ENCODE results near the gene ERFL. TPM values are rescaled to one million over a fixed set of nuclear protein-coding genes. Genes with fewer than 3 reads are reported as not detected.

ERFL gene
- total and polyA plus RNA-seq, 2 of the 4 experiments (the other 2 are of a cell fraction) = not detected

- DNase-seq (no peak), ATAC-seq (ENCODE audit: low read depth) (peak; percentile 64)
- no peaks in the 10 kb centered on the region for H3K36me3 ChIP-seq (ENCODE audit: control insufficient read depth, insufficient read depth, low read length)
- in situ Hi-C loops (cut with MboI; ENCODE audit: low sequenced_read_pairs) (no loop called here), intact Hi-C loops (cut with micrococcal nuclease) (no loop called here), dilution Hi-C loops (cut with HindIII; ENCODE audit: low sequenced_read_pairs, unreplicated experiment) (no loop called here)
- no peaks in the 10 kb centered on the region for H3K9me1 ChIP-seq (ENCODE audit: insufficient read depth, low read length)
- H2AFZ ChIP-seq (replicated peaks; ENCODE audit: low read length, poor library complexity) = peak overlapping the region; percentile 97
- peak overlapping the region; percentile 44; the same call in 1 of the 2 replicates for H4K91ac ChIP-seq (ENCODE audit: insufficient read depth, low read depth, low read length)
- 0 out of 2 replicates have a peak overlapping the region, but pooled peaks have one; percentile 16 for H3K23ac ChIP-seq (ENCODE audit: low read depth, low read length)
- H3K27me3 ChIP-seq (ENCODE audit: control insufficient read depth, insufficient read depth, low read length) = peaks cover 18% of the 10 kb centered on the region
- H2AK9ac ChIP-seq (replicated peaks; ENCODE audit: low read depth, low read length, poor library complexity) = peak overlapping the region; percentile 85
- H2BK15ac ChIP-seq (ENCODE audit: low read depth, low read length) = no peak overlapping the region; the same call in 2 of the 3 replicates
- POLR2A ChIA-PET (ENCODE audit: unreplicated experiment) = no interaction called here
- H3K14ac ChIP-seq (replicated peaks; ENCODE audit: low read depth, low read length) = peak overlapping the region; percentile 60; the same call in 1 of the 2 replicates
- H4K20me1 ChIP-seq (ENCODE audit: insufficient read depth, low read length) = no peaks in the 10 kb centered on the region; the same call in 1 of the 2 replicates
- H3K27ac ChIP-seq (ENCODE audit: insufficient read depth, low read length) = peak overlapping the region; percentile 43; the same call in 1 of the 2 replicates
- no peak overlapping the region for H3K56ac ChIP-seq (ENCODE audit: extremely low read depth, insufficient read depth, low read length)
- peak overlapping the region; percentile 78 to 92 for H4K8ac ChIP-seq (ENCODE audit: low read depth in 2 of 2, low read length in 2 of 2)
- WGBS, 2 experiments (ENCODE audit: extremely low coverage in 2 of 2, insufficient read length in 1 of 2) = 3% methylated on average over 26 of the region's 83 CpGs; no CpG with 5 or more reads in 1 of the 2 experiments
- peak overlapping the region; percentile 66 for H3K18ac ChIP-seq (ENCODE audit: low read depth, low read length)
- H2BK5ac ChIP-seq (ENCODE audit: low read depth, low read length, poor library complexity, severe bottlenecking) = no peak overlapping the region
- BruUV-seq (replicated peaks) = no TSS peak
- H3K79me1 ChIP-seq (ENCODE audit: low read depth in 1 of 2, low read length in 2 of 2) = no peaks in the 10 kb centered on the region
- H3K4me3 ChIP-seq (ENCODE audit: insufficient read depth, low read depth, low read length) = peak overlapping the region; percentile 62
- H3K4ac ChIP-seq (ENCODE audit: low read depth, low read length) = peak overlapping the region; percentile 81
- H3K9me3 ChIP-seq (ENCODE audit: control insufficient read depth, insufficient read depth, low read length) = no peaks in the 10 kb centered on the region
- H4K5ac ChIP-seq (ENCODE audit: low read depth, low read length) = peak overlapping the region; percentile 86
- CTCF ChIA-PET = no interaction called here
- H3K4me2 ChIP-seq (ENCODE audit: low read depth, low read length) = peak overlapping the region; percentile 82
- H2AK5ac ChIP-seq (ENCODE audit: low read depth, low read length) = peak overlapping the region; percentile 33; the same call in 1 of the 2 replicates
- H3K4me1 ChIP-seq (ENCODE audit: control insufficient read depth, insufficient read depth, low read length) = peaks cover 10% of the 10 kb centered on the region
- peak overlapping the region; percentile 83 for H3K9ac ChIP-seq (ENCODE audit: low read depth, low read length)
- peak overlapping the region; percentile 54 for H2BK120ac ChIP-seq (ENCODE audit: low read depth, low read length)
- H2BK20ac ChIP-seq (ENCODE audit: low read depth, low read length) = no peak overlapping the region
- TF ChIP-seq FOS (IDR thresholded peaks at IDR 0.05; ENCODE audit: low read depth, low read length) (no peak), CTCF (conservative IDR thresholded peaks at IDR 0.05; ENCODE audit: low read depth, low read length) (no peak), MAZ (IDR thresholded peaks at IDR 0.05; ENCODE audit: borderline replicate concordance, low read depth, low read length) (no peak; the same call in 1 of the 2 replicates), ELK1 (IDR thresholded peaks at IDR 0.05; ENCODE audit: borderline replicate concordance, low read depth, low read length) (no peak), USF2 (IDR thresholded peaks at IDR 0.05; ENCODE audit: low read depth, low read length) (no peak), MXI1 (IDR thresholded peaks at IDR 0.05; ENCODE audit: borderline replicate concordance, low read depth, low read length) (no peak), MAFK (IDR thresholded peaks at IDR 0.05; ENCODE audit: low read depth, low read length) (no peak), BHLHE40 (IDR thresholded peaks at IDR 0.05; ENCODE audit: low read depth, low read length) (no peak), RFX5 (IDR thresholded peaks at IDR 0.05; ENCODE audit: low read depth, low read length) (no peak), RCOR1 (IDR thresholded peaks at IDR 0.05; ENCODE audit: insufficient replicate concordance, low read length) (no peak), SMC3 (IDR thresholded peaks at IDR 0.05; ENCODE audit: low read depth, low read length) (no peak), NFE2L2 (IDR thresholded peaks at IDR 0.05; ENCODE audit: low read depth, low read length) (no peak), CHD1 (IDR thresholded peaks at IDR 0.05; ENCODE audit: low read depth, low read length) (no peak), POLR2A (IDR thresholded peaks at IDR 0.05; ENCODE audit: low read depth, low read length) (no peak; the same call in 1 of the 2 replicates)
These were observed 11.8 kb upstream of the ERFL start for GRCh38 chr19:41939861-41940730.

All from IMR-90 (cell line).